Ishikawa (cell line): ENCODE results near the gene C10orf120.

ENCODE experiments used
- CEBPB ChIP-seq: IDR thresholded peaks from 2 replicates; pipeline ENCODE4 v1.6.1; 2012
- EP300 ChIP-seq: IDR thresholded peaks from 2 replicates; pipeline ENCODE4 v1.6.1; 2012; ENCODE audit warnings: borderline replicate concordance
- FOXM1 ChIP-seq: IDR thresholded peaks from 2 replicates; pipeline ENCODE4 v1.6.1; 2012; ENCODE audit warnings: low read depth, borderline replicate concordance
- NFIC ChIP-seq: IDR thresholded peaks from 2 replicates; pipeline ENCODE4 v1.6.1; 2012
- RAD21 ChIP-seq: IDR thresholded peaks from 2 replicates; pipeline ENCODE4 v1.6.1; 2012; ENCODE audit warnings: low read depth
- TAF1 ChIP-seq: IDR thresholded peaks from 2 replicates; pipeline ENCODE4 v1.6.1; 2012; ENCODE audit warnings: low read depth, mild to moderate bottlenecking
- TCF12 ChIP-seq: IDR thresholded peaks from 2 replicates; pipeline ENCODE4 v1.6.1; 2012; ENCODE audit warnings: low read depth
- TF ChIP-seq, protein P1 (sequence below): IDR thresholded peaks from 2 replicates; pipeline ENCODE4 v1.6.1; 2012

DNA sequence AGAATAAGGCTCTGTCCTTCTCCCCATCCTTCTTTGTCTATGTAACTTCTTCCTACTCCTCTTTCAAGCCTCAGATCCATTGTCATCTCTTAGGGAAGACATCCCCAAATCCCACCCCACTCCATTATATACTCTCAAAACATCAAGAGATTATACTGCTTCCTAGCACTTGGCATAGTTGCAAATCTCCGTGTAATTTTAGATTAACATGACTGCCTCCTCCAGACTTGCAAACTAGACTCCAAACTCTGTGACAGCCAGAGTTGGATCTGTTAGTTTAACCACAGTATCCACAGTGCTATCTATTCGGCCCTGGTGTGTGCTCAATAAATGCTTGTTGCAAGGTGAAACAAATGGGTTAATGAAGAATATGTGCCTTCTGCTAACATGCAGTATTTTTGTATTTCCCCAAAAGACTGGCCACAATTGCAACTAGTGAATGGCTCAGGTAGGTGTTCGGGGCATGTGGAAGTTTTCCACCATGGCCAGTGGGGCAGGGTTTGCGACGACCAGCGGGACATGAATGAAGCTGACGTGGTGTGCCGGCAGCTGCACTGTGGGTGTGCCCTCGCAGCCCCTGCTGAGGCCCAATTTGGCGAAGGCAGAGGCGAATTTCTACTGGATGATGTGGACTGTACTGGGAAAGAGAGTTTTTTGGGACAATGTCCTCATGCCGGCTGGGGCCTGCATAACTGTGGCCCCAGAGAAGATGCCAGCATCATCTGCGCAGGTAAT lies 34.5 kb upstream of the C10orf120 start:
- TF ChIP-seq, protein P1, sequence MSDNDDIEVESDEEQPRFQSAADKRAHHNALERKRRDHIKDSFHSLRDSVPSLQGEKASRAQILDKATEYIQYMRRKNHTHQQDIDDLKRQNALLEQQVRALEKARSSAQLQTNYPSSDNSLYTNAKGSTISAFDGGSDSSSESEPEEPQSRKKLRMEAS: no peak
- no peak for TF ChIP-seq TCF12
- TF ChIP-seq TAF1: no peak
- TF ChIP-seq FOXM1: no peak
- no peak for TF ChIP-seq CEBPB
- no peak for TF ChIP-seq RAD21
- no peak for TF ChIP-seq EP300
- no peak for TF ChIP-seq NFIC
